A673 (cell line): ENCODE data around the gene SATL1.

ENCODE experiments used
- EZH2 ChIP-seq: fragments of 200-600 bp; sonication (generic); IDR thresholded peaks from 2 replicates; pipeline ENCODE4 v1.6.1; 2017; ENCODE audit warnings: borderline replicate concordance, low read depth, mild to moderate bottlenecking, mixed read lengths, antibody characterized with exemption, low read length; ENCODE audit not compliant: poor library complexity, severe bottlenecking
- TF ChIP-seq, protein P1 (sequence below): fragments of 300-800, 200-600 bp; sonication (generic); conservative IDR thresholded peaks from 2 replicates; pipeline ENCODE4 v1.5.1; 2017; ENCODE audit warnings: low read depth, mild to moderate bottlenecking, antibody characterized with exemption, low read length, moderate library complexity, mixed read lengths

DNA sequence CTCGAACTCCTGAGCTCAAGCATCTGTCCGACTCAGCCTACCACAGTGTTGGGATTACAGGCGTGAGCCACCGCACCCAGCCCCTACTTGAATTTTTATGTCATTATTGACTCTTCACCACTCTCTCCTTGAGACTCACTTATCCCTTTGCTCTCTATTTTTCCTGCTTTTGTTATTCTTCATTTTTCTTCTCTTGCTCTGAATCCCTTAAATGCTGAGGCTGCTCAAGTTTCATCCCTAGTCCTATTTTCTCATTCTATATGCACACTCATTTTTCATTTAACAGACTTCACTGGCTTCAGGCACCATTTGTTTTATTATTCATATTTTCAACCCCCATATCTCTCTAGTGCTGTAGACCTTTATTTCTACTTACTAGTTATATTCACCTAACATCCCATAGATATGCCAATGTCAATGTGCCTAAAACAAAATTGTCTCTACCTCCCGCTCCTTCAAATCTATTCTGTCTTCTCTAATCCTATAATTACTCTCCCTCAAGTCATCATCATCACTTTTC, 154.2 kb downstream of the SATL1 start:
- TF ChIP-seq, protein P1, sequence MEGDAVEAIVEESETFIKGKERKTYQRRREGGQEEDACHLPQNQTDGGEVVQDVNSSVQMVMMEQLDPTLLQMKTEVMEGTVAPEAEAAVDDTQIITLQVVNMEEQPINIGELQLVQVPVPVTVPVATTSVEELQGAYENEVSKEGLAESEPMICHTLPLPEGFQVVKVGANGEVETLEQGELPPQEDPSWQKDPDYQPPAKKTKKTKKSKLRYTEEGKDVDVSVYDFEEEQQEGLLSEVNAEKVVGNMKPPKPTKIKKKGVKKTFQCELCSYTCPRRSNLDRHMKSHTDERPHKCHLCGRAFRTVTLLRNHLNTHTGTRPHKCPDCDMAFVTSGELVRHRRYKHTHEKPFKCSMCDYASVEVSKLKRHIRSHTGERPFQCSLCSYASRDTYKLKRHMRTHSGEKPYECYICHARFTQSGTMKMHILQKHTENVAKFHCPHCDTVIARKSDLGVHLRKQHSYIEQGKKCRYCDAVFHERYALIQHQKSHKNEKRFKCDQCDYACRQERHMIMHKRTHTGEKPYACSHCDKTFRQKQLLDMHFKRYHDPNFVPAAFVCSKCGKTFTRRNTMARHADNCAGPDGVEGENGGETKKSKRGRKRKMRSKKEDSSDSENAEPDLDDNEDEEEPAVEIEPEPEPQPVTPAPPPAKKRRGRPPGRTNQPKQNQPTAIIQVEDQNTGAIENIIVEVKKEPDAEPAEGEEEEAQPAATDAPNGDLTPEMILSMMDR = no peak
- no peak for TF ChIP-seq EZH2
